SK-N-MC (cell line): ENCODE data around the gene KLK11.

ENCODE experiments used
- DNase-seq: peaks from one replicate; pipeline ENCODE4 v3.0.0-alpha.2; 2011; ENCODE audit warnings: low read depth, low spot score
- H3K27ac ChIP-seq: fragments of 200-600 bp; sonication (generic); 2 replicates; pipeline ENCODE4 v1.5.1; 2016; ENCODE audit warnings: mixed run types
- H3K36me3 ChIP-seq: fragments of 200-600 bp; sonication (generic); 2 replicates; pipeline ENCODE4 v1.6.1; 2017; ENCODE audit warnings: antibody characterized with exemption, low read length, mixed read lengths; ENCODE audit not compliant: insufficient read depth
- H3K4me3 ChIP-seq: fragments of 200-600 bp; sonication (generic); 2 replicates; pipeline ENCODE4 v1.5.1; 2016
- H3K9ac ChIP-seq: fragments of 200-600 bp; sonication (generic); 2 replicates; pipeline ENCODE4 v1.8.0; 2017; ENCODE audit warnings: mixed run types, mixed read lengths; ENCODE audit not compliant: insufficient read length
- H3K9me3 ChIP-seq: fragments of 200-600 bp; sonication (generic); 2 replicates; pipeline ENCODE4 v1.6.1; 2017; ENCODE audit warnings: low read depth, mild to moderate bottlenecking, antibody characterized with exemption, low read length, moderate library complexity, mixed read lengths
- EZH2 ChIP-seq: fragments of 200-600 bp; sonication (generic); IDR thresholded peaks from one replicate; pipeline ENCODE4 v1.6.1; 2017; ENCODE audit warnings: antibody characterized with exemption
- FOXP2 ChIP-seq: optimal IDR thresholded peaks from 2 replicates; pipeline ENCODE3; 2011; ENCODE audit warnings: mild to moderate bottlenecking, moderate library complexity; ENCODE audit not compliant: insufficient read depth; ENCODE audit errors: extremely low read length, control extremely low read depth
- POLR2AphosphoS5 ChIP-seq: IDR thresholded peaks from 2 replicates; pipeline ENCODE4 v1.6.1; 2012; ENCODE audit warnings: mild to moderate bottlenecking, low read depth, low read length, borderline replicate concordance

Gene KLK11

DNA sequence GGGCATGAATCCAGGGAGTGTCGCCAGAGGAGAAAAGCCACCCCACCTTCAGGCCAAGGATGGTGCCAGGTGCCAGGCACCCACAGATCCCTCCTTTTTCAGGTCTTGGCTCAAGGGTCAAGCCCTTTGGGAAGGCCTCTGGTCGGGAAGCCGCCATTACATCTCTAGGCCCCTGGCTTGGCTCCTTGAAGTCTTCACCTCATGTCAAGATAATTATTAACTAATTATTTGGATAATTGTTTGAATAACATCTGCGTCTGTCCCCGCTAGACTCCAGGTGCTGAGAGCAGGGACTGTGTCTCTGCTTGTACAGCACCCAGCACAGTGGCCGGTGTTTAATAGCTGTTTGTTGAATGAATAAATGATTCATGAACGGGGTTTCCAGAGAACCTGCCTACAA lies 37.2 kb upstream of the KLK11 start:
- Histone ChIP-seq H3K36me3 (no peaks in the 10 kb centered on the region), H3K27ac (no peak overlapping the region), H3K9me3 (no peaks in the 10 kb centered on the region), H3K4me3 (no peak overlapping the region), H3K9ac (no peak overlapping the region)
- no peak for DNase-seq
- TF ChIP-seq EZH2 (no peak), POLR2AphosphoS5 (no peak), FOXP2 (no peak)

DNA sequence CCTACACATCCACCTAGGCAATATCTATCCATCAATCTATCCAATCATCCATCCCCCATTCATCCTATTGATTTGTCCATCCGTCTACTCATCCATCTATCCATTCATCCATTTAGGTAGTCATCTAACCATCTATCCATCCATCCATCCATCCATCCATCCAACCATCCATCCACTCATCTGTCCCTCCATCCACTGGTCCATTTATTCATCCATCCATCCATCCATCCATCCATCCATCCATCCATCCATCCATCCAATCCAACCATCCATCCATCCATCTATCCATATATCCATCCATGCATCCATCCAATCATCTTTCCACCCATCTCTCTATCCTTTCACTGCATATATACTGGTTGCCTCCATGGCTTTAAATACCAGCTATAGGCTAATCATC lies 34.6 kb upstream of the KLK11 start:
- H3K4me3 ChIP-seq, result no peak overlapping the region
- TF ChIP-seq POLR2AphosphoS5, result no peak
- no peak for TF ChIP-seq FOXP2
- TF ChIP-seq EZH2, result no peak

DNA sequence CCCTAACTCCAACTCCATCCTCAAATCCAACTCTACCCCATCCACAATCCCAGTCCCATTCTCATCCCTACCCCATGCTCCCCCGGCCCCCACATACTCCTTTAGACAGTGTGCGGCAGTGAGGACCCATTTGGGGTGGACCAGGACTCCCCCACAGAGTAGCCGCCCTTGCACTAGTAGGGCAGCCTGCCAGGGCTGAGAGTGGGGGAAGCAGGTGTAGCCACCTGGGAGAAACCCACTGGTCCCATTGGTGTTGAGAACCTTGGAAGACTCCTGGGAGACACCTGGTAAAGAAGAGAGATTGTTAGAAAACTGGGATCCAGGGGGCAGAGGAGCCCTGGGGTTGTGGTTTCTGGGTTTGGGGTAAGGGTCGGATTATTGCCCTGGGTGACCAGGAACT lies 33.9 kb upstream of the KLK11 start:
- H3K36me3 ChIP-seq, result no peaks in the 10 kb centered on the region
- no peak overlapping the region for H3K4me3 ChIP-seq
- no peak overlapping the region for H3K9ac ChIP-seq
- TF ChIP-seq FOXP2 (no peak), EZH2 (no peak), POLR2AphosphoS5 (no peak)
- no peaks in the 10 kb centered on the region for H3K9me3 ChIP-seq
- H3K27ac ChIP-seq, result no peak overlapping the region
- DNase-seq, result no peak

More for the DNA sequence above, 34.6 kb upstream of the KLK11 start:
- Histone ChIP-seq H3K9me3 (no peaks in the 10 kb centered on the region), H3K36me3 (no peaks in the 10 kb centered on the region), H3K27ac (no peak overlapping the region), H3K9ac (no peak overlapping the region)
- no peak for DNase-seq

DNA sequence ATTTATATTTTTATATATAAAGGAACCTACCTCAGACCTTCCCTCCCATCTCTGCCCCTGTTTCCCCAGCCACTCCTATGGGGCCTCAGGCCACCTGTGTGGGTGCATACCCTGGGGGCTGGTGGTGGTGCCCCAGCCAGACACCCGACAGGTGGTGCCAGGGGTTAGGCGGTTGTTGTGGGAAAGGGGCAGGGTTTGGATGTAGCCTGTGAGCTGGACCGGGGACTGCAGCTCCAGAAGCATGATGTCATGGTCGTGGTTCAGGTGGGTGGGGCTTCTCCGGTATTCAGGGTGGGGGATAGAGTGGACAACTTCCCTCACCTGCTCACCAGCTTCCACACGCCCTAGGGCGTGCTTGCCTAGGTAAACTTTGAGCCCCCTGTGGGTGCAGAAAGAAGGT lies 33.3 kb upstream of the KLK11 start:
- Histone ChIP-seq H3K4me3 (no peak overlapping the region), H3K9me3 (no peaks in the 10 kb centered on the region), H3K36me3 (no peaks in the 10 kb centered on the region), H3K27ac (no peak overlapping the region), H3K9ac (no peak overlapping the region)
- TF ChIP-seq FOXP2 (no peak), POLR2AphosphoS5 (no peak), EZH2 (no peak)
- no peak for DNase-seq

DNA sequence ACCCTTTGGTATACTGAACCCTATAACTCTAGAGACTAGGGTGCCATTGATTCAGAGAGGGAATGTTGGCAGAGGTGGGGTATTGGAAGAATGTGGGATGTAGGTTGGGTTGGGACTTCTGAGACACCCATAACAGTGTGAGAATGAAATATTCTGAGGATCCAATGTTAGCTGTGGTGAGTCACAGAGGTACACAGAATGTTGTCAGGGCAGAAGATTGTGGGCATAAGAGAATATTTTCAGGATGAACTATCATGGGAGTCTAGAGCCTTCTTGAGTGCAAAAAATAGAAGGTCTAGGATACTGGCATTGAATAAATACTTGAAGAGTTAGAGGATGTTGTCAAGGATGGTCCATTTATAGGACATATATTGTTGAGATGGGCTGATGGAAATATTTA lies 29.4 kb upstream of the KLK11 start:
- H3K9me3 ChIP-seq, result no peaks in the 10 kb centered on the region
- no peak overlapping the region for H3K27ac ChIP-seq
- H3K9ac ChIP-seq, result no peak overlapping the region
- no peak for DNase-seq
- no peak for TF ChIP-seq FOXP2
- TF ChIP-seq EZH2, result no peak
- TF ChIP-seq POLR2AphosphoS5, result no peak
- H3K36me3 ChIP-seq, result no peaks in the 10 kb centered on the region
- H3K4me3 ChIP-seq, result no peak overlapping the region

DNA sequence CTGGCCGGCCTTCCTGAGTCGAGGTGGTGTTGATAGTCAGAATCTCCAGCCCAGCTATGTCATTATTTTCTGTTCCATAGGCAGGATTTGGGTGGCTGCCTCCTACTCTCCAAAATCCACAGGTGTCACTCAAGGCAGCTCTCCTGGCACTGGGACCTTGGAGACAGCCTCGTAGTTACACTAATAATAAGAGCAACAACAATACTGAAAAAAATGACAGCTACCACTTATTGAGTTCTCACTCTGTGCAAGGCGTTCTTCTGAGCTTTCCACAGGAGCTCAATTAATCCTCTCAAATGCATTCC lies 20.6 kb upstream of the KLK11 start:
- no peak overlapping the region for H3K9ac ChIP-seq
- no peak overlapping the region for H3K4me3 ChIP-seq
- no peak for TF ChIP-seq POLR2AphosphoS5
- TF ChIP-seq FOXP2, result no peak
- TF ChIP-seq EZH2, result no peak
- no peak for DNase-seq
- H3K36me3 ChIP-seq, result no peaks in the 10 kb centered on the region
- H3K27ac ChIP-seq, result no peak overlapping the region
- no peaks in the 10 kb centered on the region for H3K9me3 ChIP-seq

DNA sequence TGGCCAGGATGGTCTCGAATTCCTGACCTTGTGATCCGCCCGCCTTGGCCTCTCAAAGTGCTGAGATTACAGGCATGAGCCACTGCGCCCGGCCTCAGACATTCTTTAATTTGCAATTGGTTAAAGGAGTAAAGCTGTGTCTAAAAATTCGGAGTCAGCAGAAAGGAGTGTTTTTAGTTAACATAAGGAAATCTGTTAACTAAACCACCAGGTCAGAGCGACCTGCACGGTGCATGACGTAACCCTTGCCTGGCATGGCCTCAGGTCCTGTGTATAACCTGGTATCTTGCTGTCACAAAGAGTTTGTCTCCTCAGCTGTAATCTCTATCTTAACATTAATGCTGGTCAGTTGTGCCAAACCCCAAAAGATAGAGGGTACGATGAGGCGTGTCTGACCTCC lies 17.9 kb upstream of the KLK11 start:
- no peak for DNase-seq
- no peak overlapping the region for H3K27ac ChIP-seq
- no peaks in the 10 kb centered on the region for H3K9me3 ChIP-seq
- no peaks in the 10 kb centered on the region for H3K36me3 ChIP-seq
- H3K4me3 ChIP-seq, result no peak overlapping the region
- no peak for TF ChIP-seq POLR2AphosphoS5
- no peak for TF ChIP-seq FOXP2
- no peak for TF ChIP-seq EZH2
- H3K9ac ChIP-seq, result no peak overlapping the region

DNA sequence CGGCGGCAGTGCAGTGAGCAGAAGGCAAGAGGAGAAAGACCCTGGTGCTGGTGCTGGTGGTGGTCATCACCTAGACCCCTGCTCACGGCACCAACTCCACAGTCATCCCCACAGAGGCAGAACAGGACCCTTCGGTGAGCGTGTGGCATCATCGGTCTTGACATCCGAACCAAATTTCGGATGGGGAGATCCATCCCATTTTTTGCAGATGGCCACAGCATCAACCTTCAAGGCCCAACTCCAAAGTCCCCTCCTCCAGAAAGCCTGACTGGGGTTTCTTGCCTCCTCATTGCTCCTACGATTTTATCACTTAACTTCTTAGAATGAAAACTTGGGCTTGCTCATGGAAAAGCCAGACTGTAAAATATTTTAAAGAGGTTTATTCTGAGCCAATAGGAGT lies 17.1 kb upstream of the KLK11 start:
- Histone ChIP-seq H3K9ac (no peak overlapping the region), H3K4me3 (no peak overlapping the region), H3K9me3 (no peaks in the 10 kb centered on the region), H3K36me3 (no peaks in the 10 kb centered on the region), H3K27ac (no peak overlapping the region)
- no peak for DNase-seq
- TF ChIP-seq FOXP2 (no peak), POLR2AphosphoS5 (no peak), EZH2 (no peak)

DNA sequence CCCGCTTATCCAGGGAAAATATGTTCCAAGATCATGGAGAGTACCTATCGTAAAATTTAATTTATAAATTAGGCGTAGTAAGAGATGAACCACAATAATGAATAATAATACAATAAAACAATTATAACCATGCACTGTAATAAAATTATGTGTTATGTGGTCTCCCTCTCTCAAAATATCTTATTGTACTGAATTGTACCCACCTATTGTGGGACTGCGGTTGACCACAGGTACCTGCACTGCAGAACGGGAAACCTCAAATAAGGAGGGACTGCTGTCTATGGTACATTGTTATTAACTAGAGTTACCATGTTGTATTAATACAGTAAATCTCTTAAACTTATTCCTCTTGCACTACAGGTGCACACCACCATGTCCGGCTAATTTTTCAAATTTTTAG lies 13.7 kb upstream of the KLK11 start:
- Histone ChIP-seq H3K27ac (no peak overlapping the region), H3K9ac (no peak overlapping the region), H3K36me3 (no peaks in the 10 kb centered on the region), H3K9me3 (no peaks in the 10 kb centered on the region), H3K4me3 (no peak overlapping the region)
- TF ChIP-seq POLR2AphosphoS5 (no peak), EZH2 (no peak), FOXP2 (no peak)
- no peak for DNase-seq
